Neuronal stem cell (in vitro differentiated cells): ENCODE measurements around the gene GLIS1.
A peak's percentile ranks its signal among the peaks of the same experiment; 100 is the strongest.

Source experiments
- DNase-seq: peaks from one replicate; pipeline ENCODE4 v3.0.0-alpha.2; 2013; ENCODE audit warnings: low spot score
- H2AFZ ChIP-seq: one replicate; pipeline ENCODE4 v1.6.1; 2013; ENCODE audit warnings: mild to moderate bottlenecking, low read length, inconsistent platforms
- H2AK5ac ChIP-seq: 2 replicates; pipeline ENCODE4 v1.6.1; 2013; ENCODE audit warnings: low read depth, mild to moderate bottlenecking, inconsistent platforms, low read length, moderate library complexity, mixed read lengths
- H2BK120ac ChIP-seq: 2 replicates; pipeline ENCODE4 v1.6.1; 2013; ENCODE audit warnings: low read depth, mild to moderate bottlenecking, inconsistent platforms, low read length, moderate library complexity, mixed read lengths
- H2BK12ac ChIP-seq: one replicate; pipeline ENCODE4 v1.6.1; 2013; ENCODE audit warnings: low read length, inconsistent platforms
- H2BK15ac ChIP-seq: 2 replicates; pipeline ENCODE4 v1.6.1; 2013; ENCODE audit warnings: mild to moderate bottlenecking, low read length, inconsistent platforms, mixed read lengths
- H2BK5ac ChIP-seq: one replicate; pipeline ENCODE4 v1.6.1; 2013; ENCODE audit warnings: inconsistent platforms, mild to moderate bottlenecking, low read length, moderate library complexity
- H3K14ac ChIP-seq: one replicate; pipeline ENCODE4 v1.6.1; 2013; ENCODE audit warnings: low read length, inconsistent platforms
- H3K18ac ChIP-seq: 2 replicates; pipeline ENCODE4 v1.6.1; 2013; ENCODE audit warnings: low read length, inconsistent platforms
- H3K23ac ChIP-seq: 2 replicates; pipeline ENCODE4 v1.6.1; 2013; ENCODE audit warnings: low read depth, mild to moderate bottlenecking, mixed read lengths, low read length, inconsistent platforms; ENCODE audit not compliant: poor library complexity
- H3K27ac ChIP-seq: replicated peaks from 3 replicates; pipeline ENCODE4 v1.5.1; 2013; ENCODE audit warnings: low read length, inconsistent platforms
- H3K27me3 ChIP-seq, 3 experiments: 2 replicates each; pipeline ENCODE4 v1.6.1; 2013; ENCODE audit warnings: low read length in 3 of 3, mild to moderate bottlenecking in 2 of 3, inconsistent platforms in 1 of 3, low read depth in 1 of 3, mixed read lengths in 1 of 3, moderate library complexity in 1 of 3; ENCODE audit not compliant: control insufficient read depth in 3 of 3, insufficient read depth in 3 of 3
- H3K36me3 ChIP-seq, 2 donors: replicated peaks in 1 of 2; 2 replicates each; pipeline ENCODE4 v1.6.1; 2013; ENCODE audit warnings: low read length in 2 of 2; ENCODE audit not compliant: control insufficient read depth in 2 of 2, insufficient read depth in 2 of 2
- H3K4ac ChIP-seq: 2 replicates; pipeline ENCODE4 v1.6.1; 2013; ENCODE audit warnings: inconsistent platforms, mild to moderate bottlenecking, low read length, moderate library complexity
- H3K4me1 ChIP-seq, 2 donors: 1 replicate in 1 of 2; 2 replicates in 1 of 2; pipeline ENCODE4 v1.6.1; 2013; ENCODE audit warnings: low read length in 2 of 2, low read depth in 1 of 2; ENCODE audit not compliant: control insufficient read depth in 2 of 2, insufficient read depth in 1 of 2
- H3K4me2 ChIP-seq: one replicate; pipeline ENCODE4 v1.6.1; 2013; ENCODE audit warnings: mild to moderate bottlenecking, low read length, inconsistent platforms; ENCODE audit not compliant: insufficient read depth, poor library complexity, severe bottlenecking
- H3K4me3 ChIP-seq, 2 donors: 2 replicates each; pipeline ENCODE4 v1.5.1; 2013; ENCODE audit warnings: low read length in 2 of 2, mild to moderate bottlenecking in 2 of 2, inconsistent platforms in 1 of 2, moderate library complexity in 1 of 2
- H3K79me1 ChIP-seq: one replicate; pipeline ENCODE4 v1.6.1; 2013; ENCODE audit warnings: low read depth, mild to moderate bottlenecking, inconsistent platforms, low read length, moderate library complexity
- H3K9ac ChIP-seq: one replicate; pipeline ENCODE4 v1.6.1; 2013; ENCODE audit warnings: mild to moderate bottlenecking, low read depth, low read length, inconsistent platforms; ENCODE audit not compliant: poor library complexity
- H3K9me3 ChIP-seq, 2 donors: replicated peaks in 1 of 2; 2 replicates each; pipeline versions ENCODE3 to v1.6.1; 2013; ENCODE audit warnings: low read length in 2 of 2, mild to moderate bottlenecking in 2 of 2, inconsistent platforms in 1 of 2, low read depth in 1 of 2, mixed read lengths in 1 of 2, moderate library complexity in 1 of 2; ENCODE audit not compliant: control insufficient read depth in 2 of 2, insufficient read depth in 1 of 2
- H4K8ac ChIP-seq: one replicate; pipeline ENCODE4 v1.6.1; 2013; ENCODE audit warnings: low read depth, mild to moderate bottlenecking, inconsistent platforms, low read length, moderate library complexity
- H4K91ac ChIP-seq: one replicate; pipeline ENCODE4 v1.6.1; 2013; ENCODE audit warnings: low read length, low read depth, mild to moderate bottlenecking, inconsistent platforms; ENCODE audit not compliant: poor library complexity
- WGBS, 2 donors: extraction: QIAGEN DNeasy Blood & Tissue Kit; methylation state at CpG; one replicate each; pipeline ENCODE4 v1.1.7; 2013; ENCODE audit warnings: missing lambda C conversion rate in 2 of 2, mixed read lengths in 1 of 2; ENCODE audit not compliant: insufficient read length in 2 of 2, insufficient replicate concordance in 1 of 2; ENCODE audit errors: extremely low coverage in 2 of 2; 5-methylcytosine and 5-hydroxymethylcytosine counted together

Gene GLIS1

DNA sequence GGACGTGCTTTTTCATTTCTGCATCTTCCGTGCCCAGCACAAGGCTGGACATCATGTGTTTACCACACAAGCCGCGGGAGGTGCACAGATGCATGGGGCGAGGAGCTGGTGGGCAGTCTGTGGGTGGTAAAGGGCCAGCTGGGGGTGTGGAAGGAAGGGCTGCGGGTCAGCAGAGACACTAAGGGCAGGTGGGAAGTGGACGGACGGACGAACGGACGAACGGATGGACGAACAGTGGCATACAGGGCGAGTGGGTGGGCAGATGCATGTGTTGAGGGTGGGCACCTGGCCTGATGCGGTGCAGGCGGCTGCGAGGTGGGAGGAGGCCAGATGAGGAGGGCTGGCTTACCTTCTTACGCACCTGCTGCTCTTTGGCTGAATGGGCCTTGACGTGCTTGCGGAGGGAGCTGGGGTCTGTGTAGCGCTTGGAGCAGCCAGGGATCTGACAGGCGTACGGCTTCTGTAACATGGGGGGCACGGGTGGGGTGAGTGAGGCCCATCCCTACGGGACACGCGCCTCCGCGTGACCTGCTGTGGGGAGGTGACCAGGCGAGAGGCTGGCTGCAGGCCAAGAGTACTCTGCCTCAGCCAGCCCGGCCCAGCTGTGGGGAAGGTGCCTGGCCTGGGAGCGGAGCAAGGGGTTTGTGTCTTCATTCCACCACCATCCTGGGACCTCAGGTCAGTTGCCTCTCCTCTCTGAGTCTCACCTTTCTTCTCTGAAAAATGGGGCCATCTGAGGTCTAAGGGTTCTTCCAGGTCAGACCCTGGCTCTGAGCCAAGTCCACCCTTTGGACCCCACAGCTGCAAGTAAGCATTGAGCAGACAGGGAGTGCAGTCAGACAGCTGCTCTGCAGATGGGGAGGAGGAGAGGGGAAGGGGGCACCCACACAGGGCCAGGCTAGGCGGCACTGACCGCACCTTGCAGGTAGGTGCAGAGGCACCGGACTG lies 214.3 kb downstream of the GLIS1 start:
- peak overlapping the region; percentile 85 for H2BK12ac ChIP-seq
- peak overlapping the region; percentile 75 for H3K18ac ChIP-seq
- H3K4me2 ChIP-seq, result no peak overlapping the region
- DNase-seq, result no peak
- WGBS, 2 donors, result no CpG with 5 or more reads among the region's 35 CpGs
- H4K8ac ChIP-seq, result no peak overlapping the region
- H3K27ac ChIP-seq, result no peak overlapping the region
- no peak overlapping the region for H2BK120ac ChIP-seq
- peak overlapping the region; percentile 96 for H3K14ac ChIP-seq
- peak overlapping the region; percentile 34 for H3K23ac ChIP-seq
- peak overlapping the region; percentile 43 for H2BK15ac ChIP-seq
- peaks cover 0 to 3% of the 10 kb centered on the region in 2 donors for H3K4me1 ChIP-seq
- peaks cover 0 to 30% (median 0%) of the 10 kb centered on the region in 3 experiments for H3K27me3 ChIP-seq
- no peak overlapping the region for H4K91ac ChIP-seq
- peak overlapping the region; percentile 63 for H3K9ac ChIP-seq
- no peak overlapping the region for H3K4me3 ChIP-seq
- no peaks in the 10 kb centered on the region for H3K36me3 ChIP-seq
- no peak overlapping the region for H2BK5ac ChIP-seq
- H2AFZ ChIP-seq, result no peak overlapping the region
- peak overlapping the region; percentile 87 for H3K4ac ChIP-seq
- no peaks in the 10 kb centered on the region for H3K9me3 ChIP-seq
- H2AK5ac ChIP-seq, result peak overlapping the region; percentile 67
- peaks cover 4% of the 10 kb centered on the region for H3K79me1 ChIP-seq

DNA sequence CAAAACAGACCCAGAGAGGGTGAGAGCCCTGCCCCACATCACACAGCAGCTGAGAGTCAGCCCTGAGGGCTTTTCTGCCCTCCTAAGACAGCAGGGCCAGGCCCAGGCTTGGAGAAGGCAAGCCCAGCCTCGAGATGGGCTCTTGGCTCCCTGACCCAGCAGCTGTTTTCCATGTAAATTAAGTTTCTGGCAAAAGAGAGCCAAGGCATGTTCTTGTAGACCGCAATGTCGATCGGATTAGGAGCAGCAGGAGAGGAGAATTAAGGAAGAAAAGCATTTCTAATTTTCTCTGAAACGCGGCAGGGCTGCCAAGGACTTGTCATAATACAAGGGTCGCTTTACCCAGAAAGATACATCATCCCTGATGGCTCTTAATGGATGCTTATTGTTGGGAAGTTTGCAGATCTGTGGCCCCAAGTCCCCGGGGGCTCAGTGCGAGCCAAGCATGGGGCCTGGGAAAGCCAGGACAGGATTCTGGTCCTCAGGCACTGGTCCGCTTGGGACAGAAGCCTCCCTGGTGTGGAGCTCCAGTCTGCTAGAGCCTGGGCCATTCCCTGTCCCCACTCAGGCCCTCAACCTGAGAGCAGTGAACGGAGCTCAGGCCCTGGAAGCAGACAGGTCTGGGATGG lies 216.9 kb downstream of the GLIS1 start:
- H3K9ac ChIP-seq, result no peak overlapping the region
- DNase-seq, result no peak
- no peak overlapping the region for H2AK5ac ChIP-seq
- H2AFZ ChIP-seq, result no peak overlapping the region
- H2BK15ac ChIP-seq, result no peak overlapping the region
- no peaks in the 10 kb centered on the region for H3K9me3 ChIP-seq
- no peaks in the 10 kb centered on the region for H3K36me3 ChIP-seq
- H3K79me1 ChIP-seq, result peaks cover 4% of the 10 kb centered on the region
- H3K4ac ChIP-seq, result no peak overlapping the region
- peaks cover 0 to 8% of the 10 kb centered on the region in 2 donors for H3K4me1 ChIP-seq
- H3K27me3 ChIP-seq, result peaks cover 0 to 34% (median 0%) of the 10 kb centered on the region in 3 experiments
- H3K23ac ChIP-seq, result no peak overlapping the region
- no peak overlapping the region for H2BK12ac ChIP-seq
- no peak overlapping the region for H3K18ac ChIP-seq
- no peak overlapping the region for H3K14ac ChIP-seq
- H3K27ac ChIP-seq, result no peak overlapping the region
- H4K91ac ChIP-seq, result no peak overlapping the region
- no peak overlapping the region for H2BK5ac ChIP-seq
- no peak overlapping the region for H3K4me3 ChIP-seq
- H3K4me2 ChIP-seq, result no peak overlapping the region
- H2BK120ac ChIP-seq, result no peak overlapping the region
- no CpG with 5 or more reads among the region's 11 CpGs for WGBS, 2 donors
- H4K8ac ChIP-seq, result no peak overlapping the region

DNA sequence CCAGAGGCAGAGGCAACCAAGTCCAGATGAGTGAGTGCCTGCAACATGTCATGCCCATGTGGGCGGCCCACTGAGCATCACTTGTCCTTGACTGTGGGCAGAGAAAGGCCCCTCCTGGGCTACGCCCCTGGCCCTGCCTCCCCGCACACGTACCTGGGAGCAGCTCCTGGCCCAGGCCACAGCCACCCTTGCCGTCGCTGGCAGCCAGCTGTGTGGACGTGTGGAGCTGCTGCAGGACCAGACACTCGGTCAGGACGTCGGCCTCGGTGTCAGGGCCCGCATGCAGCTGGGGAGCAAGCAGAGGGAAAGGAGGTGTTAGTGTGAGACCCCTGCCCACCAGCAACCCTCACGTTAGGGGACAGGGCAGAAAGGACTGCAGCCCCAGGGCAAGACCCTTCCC lies 218.5 kb downstream of the GLIS1 start:
- Histone ChIP-seq H2AK5ac (peak overlapping the region; percentile 89), H2BK12ac (peak overlapping the region; percentile 8), H3K27ac (no peak overlapping the region), H3K4ac (peak overlapping the region; percentile 20), H4K8ac (no peak overlapping the region), H3K9me3 (no peaks in the 10 kb centered on the region), H3K27me3 (peaks cover 0 to 31% (median 0%) of the 10 kb centered on the region in 3 experiments), H2BK120ac (no peak overlapping the region), H4K91ac (no peak overlapping the region), H3K36me3 (no peaks in the 10 kb centered on the region), H3K4me2 (no peak overlapping the region), H3K4me3 (peak overlapping the region in 1 of 2 donors; percentile 29), H3K23ac (peak overlapping the region; percentile 35), H3K79me1 (peaks cover 4% of the 10 kb centered on the region), H2BK15ac (peak overlapping the region; percentile 18), H3K14ac (no peak overlapping the region), H2AFZ (no peak overlapping the region), H3K9ac (no peak overlapping the region), H2BK5ac (no peak overlapping the region), H3K4me1 (peaks cover 0 to 8% of the 10 kb centered on the region in 2 donors), H3K18ac (peak overlapping the region; percentile 24)
- DNase-seq, result no peak
- WGBS, 2 donors, result no CpG with 5 or more reads among the region's 13 CpGs

DNA sequence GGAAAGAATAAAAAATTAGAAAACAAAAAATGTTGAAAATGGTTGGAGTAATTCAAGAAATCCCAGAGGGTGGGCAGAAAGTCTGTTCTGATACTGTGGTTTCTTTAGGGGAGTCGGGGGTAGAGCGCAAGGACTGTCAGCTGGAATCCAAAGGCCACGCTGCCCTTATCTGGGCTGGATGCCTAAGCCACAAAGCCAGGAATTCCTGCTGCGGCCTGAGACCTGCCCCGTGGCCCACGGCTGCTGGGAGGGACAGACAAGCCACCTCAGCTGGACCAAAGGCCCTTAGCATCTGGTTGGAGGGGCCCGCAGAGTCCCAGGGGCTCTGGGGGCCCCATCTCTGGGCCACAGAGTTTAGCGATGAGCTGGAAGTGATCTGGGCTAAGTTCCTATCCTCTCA lies 219.5 kb downstream of the GLIS1 start:
- Histone ChIP-seq H3K9ac (no peak overlapping the region), H3K23ac (no peak overlapping the region), H2AK5ac (peak overlapping the region; percentile 89), H4K91ac (no peak overlapping the region), H2AFZ (peak overlapping the region; percentile 35), H3K4me2 (no peak overlapping the region), H2BK15ac (peak overlapping the region; percentile 63), H2BK120ac (no peak overlapping the region), H3K79me1 (peaks cover 4% of the 10 kb centered on the region), H3K36me3 (no peaks in the 10 kb centered on the region), H4K8ac (no peak overlapping the region), H3K14ac (no peak overlapping the region), H3K27ac (no peak overlapping the region), H3K18ac (peak overlapping the region; percentile 31), H2BK12ac (peak overlapping the region; percentile 33), H3K4me3 (no peak overlapping the region), H2BK5ac (no peak overlapping the region), H3K4me1 (peaks cover 0 to 8% of the 10 kb centered on the region in 2 donors), H3K4ac (no peak overlapping the region), H3K9me3 (no peaks in the 10 kb centered on the region), H3K27me3 (peaks cover 0 to 31% (median 0%) of the 10 kb centered on the region in 3 experiments)
- no peak for DNase-seq
- no CpG with 5 or more reads among the region's 8 CpGs for WGBS, 2 donors
